ENCODE data around the gene SPATA19. TPM values are rescaled to one million over a fixed set of nuclear protein-coding genes. Genes with fewer than 3 reads are reported as not detected.

The SPATA19 gene
- total and polyA plus RNA-seq, 2 of the 4 experiments (the other 2 are of a cell fraction): not detected

DNA sequence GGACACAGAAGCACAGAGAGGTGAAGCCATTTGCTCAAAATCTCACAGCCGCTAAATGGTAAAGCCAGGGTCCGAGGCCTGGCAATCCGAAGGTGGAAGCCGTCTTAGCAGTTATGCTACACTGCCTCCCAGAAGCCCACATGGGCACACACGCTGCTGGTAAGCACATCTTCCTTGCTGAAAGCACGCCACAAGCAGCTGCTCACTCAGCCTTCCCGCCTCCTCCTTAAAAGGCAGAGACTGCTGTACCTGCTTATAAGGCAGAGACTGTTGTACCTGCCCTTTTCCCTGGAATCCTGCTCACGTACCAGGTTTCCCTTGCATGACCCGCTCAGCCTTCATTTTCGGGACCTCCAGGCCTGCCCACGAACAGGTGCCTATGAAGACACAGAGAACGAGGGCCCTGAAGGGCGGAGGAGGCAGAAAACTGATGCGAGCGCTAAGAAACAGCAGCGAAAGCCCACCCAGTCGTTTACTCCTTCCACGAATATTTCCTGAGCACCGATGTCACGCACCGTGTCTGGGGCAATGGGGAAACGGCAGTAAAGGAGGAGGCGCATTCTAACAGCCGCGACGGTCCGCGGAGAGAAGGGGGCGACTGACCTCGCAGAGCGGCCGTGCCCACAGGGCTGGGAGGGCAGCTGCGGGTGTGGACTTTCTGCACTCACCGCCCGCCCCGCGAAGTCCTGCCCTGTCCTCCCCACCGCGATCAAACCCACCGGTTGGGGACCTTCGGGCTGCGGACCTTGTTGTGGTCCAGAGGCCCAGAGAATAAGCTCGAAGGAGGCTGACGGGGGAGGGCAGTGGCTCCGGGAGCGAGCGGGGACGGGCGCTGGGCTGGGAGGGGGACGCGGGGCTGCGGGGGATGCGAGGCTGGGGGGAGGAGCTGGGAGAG lies 13.0 kb downstream of the SPATA19 start (continued):
- TF ChIP-seq, protein P1, sequence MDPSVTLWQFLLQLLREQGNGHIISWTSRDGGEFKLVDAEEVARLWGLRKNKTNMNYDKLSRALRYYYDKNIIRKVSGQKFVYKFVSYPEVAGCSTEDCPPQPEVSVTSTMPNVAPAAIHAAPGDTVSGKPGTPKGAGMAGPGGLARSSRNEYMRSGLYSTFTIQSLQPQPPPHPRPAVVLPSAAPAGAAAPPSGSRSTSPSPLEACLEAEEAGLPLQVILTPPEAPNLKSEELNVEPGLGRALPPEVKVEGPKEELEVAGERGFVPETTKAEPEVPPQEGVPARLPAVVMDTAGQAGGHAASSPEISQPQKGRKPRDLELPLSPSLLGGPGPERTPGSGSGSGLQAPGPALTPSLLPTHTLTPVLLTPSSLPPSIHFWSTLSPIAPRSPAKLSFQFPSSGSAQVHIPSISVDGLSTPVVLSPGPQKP (IDR thresholded peaks at IDR 0.05; ENCODE audit: borderline replicate concordance, low read depth, low read length): no peak
